Right hindlimb (tissue), 1 donor: ENCODE data around the gene SMTN.
A peak's percentile ranks its signal among the peaks of the same experiment; 100 is the strongest.

Experiments used
- DNase-seq: peaks from one replicate; pipeline ENCODE4 v3.0.0-alpha.2; 2018

The SMTN gene

GRCh38 chr22:31133911-31134310, 52.8 kb downstream of the SMTN start:
- no peak for DNase-seq

GRCh38 chr22:31134688-31135087, 53.6 kb downstream of the SMTN start:
- no peak for DNase-seq

GRCh38 chr22:31135706-31136105, 54.6 kb downstream of the SMTN start:
- DNase-seq = no peak

DNA sequence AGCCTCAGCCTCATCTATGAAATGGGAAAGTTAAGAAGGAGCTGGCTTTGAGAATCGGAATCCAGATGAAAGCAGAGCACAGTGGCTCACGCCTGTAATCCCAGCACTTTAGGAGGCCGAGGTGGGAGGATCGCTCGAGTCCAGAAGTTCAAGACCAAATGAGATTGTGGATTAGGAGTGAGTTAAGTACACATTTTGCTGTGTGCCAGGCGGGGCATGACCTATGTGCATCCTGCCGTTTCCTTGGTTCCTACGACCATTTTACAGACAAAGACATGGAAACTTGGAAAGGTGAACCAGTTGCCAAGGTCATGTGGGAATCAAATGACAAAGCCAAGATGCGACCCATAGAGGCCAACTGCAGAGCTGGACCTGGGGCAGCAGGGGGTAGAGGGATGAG, 55.0 kb downstream of the SMTN start:
- no peak for DNase-seq

- DNase-seq = no peak
Observed at GRCh38 chr22:31136711-31137110, 55.6 kb downstream of the SMTN start.

GRCh38 chr22:31137721-31138120, 56.6 kb downstream of the SMTN start:
- DNase-seq = no peak

GRCh38 chr22:31138126-31138525, 57.0 kb downstream of the SMTN start:
- no peak for DNase-seq

- DNase-seq = no peak
Observed at GRCh38 chr22:31139066-31139465, 57.9 kb downstream of the SMTN start.

- DNase-seq = no peak
Observed at GRCh38 chr22:31139866-31140716, 59.0 kb downstream of the SMTN start, which contains the start of gene PLA2G3. PLA2G3 (minus strand) TSS chr22:31140508; CDS start chr22:31140354, 154 bp downstream.

DNA sequence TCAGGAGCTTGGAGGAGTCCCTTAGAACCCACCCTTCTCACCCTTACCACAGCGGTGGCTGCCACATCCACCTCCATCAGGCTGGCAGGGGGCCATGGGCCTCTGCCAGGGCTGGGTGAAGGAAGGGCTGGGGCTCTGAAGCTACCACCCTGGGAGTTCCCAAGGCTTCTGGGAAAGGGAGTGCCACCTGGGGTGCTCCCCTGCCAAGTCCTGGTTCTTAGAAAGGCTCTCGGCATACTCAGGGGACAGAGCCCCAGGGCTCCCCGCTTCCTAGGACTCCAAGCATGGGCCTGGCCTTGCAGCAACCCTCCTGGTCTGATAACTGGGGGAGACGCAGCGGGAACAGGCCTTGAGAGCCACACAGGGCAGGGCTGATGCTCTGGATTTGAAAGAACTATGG, 59.6 kb downstream of the SMTN start:
- no peak for DNase-seq

- no peak for DNase-seq
Observed at GRCh38 chr22:31141551-31141950, 60.4 kb downstream of the SMTN start.

DNA sequence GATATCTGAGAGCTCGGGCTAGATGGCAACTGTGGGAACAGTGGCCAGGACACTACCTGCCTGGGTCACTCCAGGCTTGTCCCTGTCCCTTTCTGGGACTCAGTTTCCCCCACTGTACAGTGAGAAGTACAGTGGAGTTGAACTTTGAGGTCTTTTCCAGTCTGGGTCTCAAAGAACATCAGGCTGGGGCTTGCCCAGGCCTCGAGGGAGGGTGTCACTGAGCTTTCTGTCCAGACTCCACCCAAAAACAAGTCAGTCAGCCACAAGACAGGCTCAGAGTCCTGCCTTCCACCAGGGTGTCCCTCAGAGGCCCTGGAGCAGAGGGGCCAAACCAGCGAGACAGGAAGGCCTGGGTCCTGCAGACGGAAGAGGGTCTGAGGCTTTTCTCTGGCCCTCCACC, 61.2 kb downstream of the SMTN start:
- DNase-seq = no peak

DNA sequence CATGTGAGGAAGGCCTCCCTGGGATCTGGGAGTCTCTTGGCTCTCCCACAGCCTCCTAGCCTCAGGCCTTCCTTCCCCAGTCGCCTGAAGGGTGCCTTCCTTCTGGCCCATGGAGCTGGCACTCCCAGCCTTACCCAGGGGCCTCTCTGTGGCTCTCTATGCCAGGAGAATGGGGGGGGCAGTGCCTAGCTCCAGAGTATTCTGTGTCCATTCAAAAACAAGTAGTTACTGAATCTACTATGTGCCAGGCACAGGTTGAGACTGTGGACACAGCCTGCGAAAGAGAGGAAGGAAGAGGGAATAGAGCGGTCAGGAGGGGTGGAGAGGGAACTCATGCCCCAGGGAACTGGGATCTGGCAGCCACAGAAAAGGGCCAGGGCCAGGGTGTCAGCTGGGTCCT, 61.9 kb downstream of the SMTN start:
- no peak for DNase-seq

- DNase-seq = no peak
Observed at GRCh38 chr22:31143537-31143936, 62.4 kb downstream of the SMTN start.

DNA sequence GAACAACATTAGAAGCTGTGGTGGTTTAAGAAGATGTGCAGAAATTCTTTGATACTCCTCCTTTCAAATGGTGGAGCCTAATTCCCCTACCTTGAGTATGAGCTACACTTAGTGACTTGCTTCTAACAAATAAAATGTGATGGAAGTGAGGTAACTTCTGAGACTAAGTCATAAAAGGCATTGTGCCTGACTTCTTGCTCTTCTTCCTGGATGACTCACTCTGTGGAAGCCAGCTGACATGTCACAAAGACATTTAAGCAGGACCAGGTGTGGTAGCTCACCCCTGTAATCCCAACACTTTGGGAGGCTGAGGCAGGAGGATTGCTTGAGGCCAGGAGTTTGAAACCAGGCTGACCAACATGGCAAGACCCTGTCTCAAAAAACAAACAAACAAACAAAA, 63.1 kb downstream of the SMTN start:
- DNase-seq = no peak

- DNase-seq = no peak
Observed at GRCh38 chr22:31148488-31148887, 67.4 kb downstream of the SMTN start.

DNA sequence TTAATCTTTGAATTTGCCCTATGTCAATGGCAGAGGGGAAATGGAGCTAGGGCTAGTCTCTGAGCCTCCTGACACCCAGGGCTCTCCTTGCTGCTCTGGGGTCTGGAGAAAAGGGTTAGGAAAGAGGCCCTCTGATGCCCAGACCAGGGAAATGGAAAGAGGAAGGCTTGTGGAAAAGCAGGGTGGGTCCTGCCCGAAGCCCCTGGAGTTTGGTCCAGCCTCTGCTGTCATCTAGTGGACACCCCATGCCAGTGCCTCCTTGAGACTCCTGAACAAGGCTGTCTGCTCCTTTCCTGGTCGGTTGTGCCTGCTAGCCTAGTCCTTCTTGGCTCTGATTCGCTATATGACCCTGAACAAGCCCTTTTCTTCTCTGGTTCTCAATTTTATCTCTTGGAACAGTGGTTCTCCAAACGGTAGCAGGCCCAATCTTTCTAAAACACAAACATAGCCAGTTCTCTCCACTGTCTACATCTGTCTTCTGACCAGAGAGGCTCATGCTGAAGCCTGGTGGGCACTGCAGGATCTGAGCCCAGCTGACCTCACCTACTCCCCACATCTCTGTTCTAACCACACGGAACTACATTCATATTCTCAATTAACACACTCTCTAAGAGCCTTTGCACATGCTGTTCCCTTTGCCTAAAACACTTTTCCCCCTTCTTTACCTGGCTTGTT, 68.0 kb downstream of the SMTN start:
- DNase-seq = peak; percentile 81

- no peak for DNase-seq
Observed at GRCh38 chr22:31150615-31151014, 69.5 kb downstream of the SMTN start.

GRCh38 chr22:31151872-31152271, 70.8 kb downstream of the SMTN start:
- DNase-seq = no peak

DNA sequence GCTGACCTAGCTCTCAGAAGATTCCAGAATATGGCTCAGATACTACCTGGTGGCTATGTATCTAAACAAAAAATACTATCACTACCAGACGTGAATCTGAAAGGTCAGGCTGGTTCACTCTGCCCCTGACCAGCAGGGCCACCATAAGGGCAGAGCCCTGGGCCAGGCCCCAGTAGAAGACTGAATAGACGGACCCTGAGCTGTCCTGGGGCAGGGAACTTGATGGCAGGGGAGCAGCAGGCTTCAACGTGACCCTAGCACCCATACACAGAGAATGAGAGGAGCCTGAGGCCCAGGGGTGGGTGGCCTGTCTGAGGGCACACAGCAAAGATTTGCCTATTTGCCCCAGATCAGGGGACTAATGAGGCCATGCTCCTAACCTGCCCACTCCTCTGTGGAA, 72.2 kb downstream of the SMTN start:
- no peak for DNase-seq
